Measurements from ENCODE around the gene INPP5A. TPM values are rescaled to one million over a fixed set of nuclear protein-coding genes. Genes with fewer than 3 reads are reported as not detected.

The INPP5A gene
- 12.7 to 13.8 TPM (median 12.8 TPM) in 5 replicates for total RNA-seq (2022; extraction: Qiagen RNA extraction; ENCODE audit: low read depth)

GRCh38 chr10:132537684-132538001 is at the start of gene INPP5A:
INPP5A (plus strand) TSS chr10:132537787; CDS start chr10:132538097, 310 bp downstream.

GRCh38 chr10:132785723-132786475 is 248.3 kb downstream of the INPP5A start, which contains the start of gene NKX6-2:
NKX6-2 (minus strand) TSS chr10:132786147; CDS start chr10:132785948, 199 bp downstream.

Other genes with a start within 250 kb of the INPP5A start
- gene STK32C, start 229.8 kb upstream of the INPP5A start, total RNA-seq (2022; extraction: Qiagen RNA extraction; ENCODE audit: low read depth) = 35.9 to 48.8 TPM (median 46.9 TPM) in 5 replicates
- 4.8 to 6.6 TPM (median 5.5 TPM) in 5 replicates for gene LRRC27, start 205.6 kb upstream of the INPP5A start, total RNA-seq (2022; extraction: Qiagen RNA extraction; ENCODE audit: low read depth)
- gene PWWP2B, start 140.6 kb upstream of the INPP5A start, total RNA-seq (2022; extraction: Qiagen RNA extraction; ENCODE audit: low read depth) = 12.9 to 17.1 TPM (median 16.0 TPM) in 5 replicates
- gene NKX6-2, start 248.4 kb downstream of the INPP5A start, total RNA-seq (2022; extraction: Qiagen RNA extraction; ENCODE audit: low read depth) = 0.08 to 0.62 TPM (median 0.35 TPM) in 5 replicates

All from A549 treated with GW870086 at 1 μM for 4 hours (cell line).